Keratinocyte (primary cell): ENCODE results near the gene KCNQ2. TPM values are rescaled to one million over a fixed set of nuclear protein-coding genes. Genes with fewer than 3 reads are reported as not detected.

Experiments used
- DNase-seq: peaks from one replicate; pipeline ENCODE4 v3.0.0-alpha.2; 2011; ENCODE audit warnings: low read depth, missing footprints, low spot score
- FAIRE-seq: peaks from 2 replicates; lab custom pipeline; 2011; peaks lifted over from hg19 to GRCh38; lab: Jason Lieb, UNC
- H2AFZ ChIP-seq: 2 replicates; pipeline ENCODE4 v1.6.0; 2012; ENCODE audit warnings: low read length, control low read depth, inconsistent platforms; ENCODE audit not compliant: control insufficient read depth
- H3K27ac ChIP-seq: 2 replicates; pipeline ENCODE4 v1.5.1; 2011; ENCODE audit warnings: low read length; ENCODE audit not compliant: control insufficient read depth, insufficient read depth
- H3K27me3 ChIP-seq: 3 replicates; pipeline ENCODE4 v1.6.0; 2011; ENCODE audit warnings: low read length; ENCODE audit not compliant: control insufficient read depth, insufficient read depth; ENCODE audit errors: extremely low read depth
- H3K36me3 ChIP-seq, 2 experiments: 2 replicates in 1 of 2; 3 replicates in 1 of 2; pipeline ENCODE4 v1.5.1; 2011; ENCODE audit warnings: low read length in 2 of 2, mild to moderate bottlenecking in 1 of 2; ENCODE audit not compliant: control insufficient read depth in 2 of 2, insufficient read depth in 2 of 2; ENCODE audit errors: extremely low read depth in 1 of 2
- H3K4me1 ChIP-seq: 3 replicates; pipeline ENCODE4 v1.5.1; 2011; ENCODE audit warnings: low read length; ENCODE audit not compliant: control insufficient read depth, insufficient read depth; ENCODE audit errors: extremely low read depth
- H3K4me2 ChIP-seq: 3 replicates; pipeline ENCODE4 v1.6.0; 2011; ENCODE audit warnings: low read depth, low read length; ENCODE audit not compliant: control insufficient read depth, insufficient read depth; ENCODE audit errors: extremely low read depth
- H3K4me3 ChIP-seq, 3 experiments: fragments of 200-600 bp in 1 of 3; sonication (generic) in 1 of 3; 2 replicates in 2 of 3; 3 replicates in 1 of 3; pipeline ENCODE4 v1.5.1; 2011 to 2016; ENCODE audit warnings: low read length in 3 of 3, mild to moderate bottlenecking in 3 of 3, control low read depth in 2 of 3, inconsistent platforms in 1 of 3, low read depth in 1 of 3, mixed read lengths in 1 of 3, mixed run types in 1 of 3, moderate library complexity in 1 of 3; ENCODE audit not compliant: control insufficient read depth in 2 of 3, insufficient read depth in 2 of 3; ENCODE audit errors: extremely low read depth in 1 of 3
- H3K79me2 ChIP-seq: 2 replicates; pipeline ENCODE4 v1.6.0; 2012; ENCODE audit warnings: low read length; ENCODE audit not compliant: control insufficient read depth, insufficient read depth
- H3K9ac ChIP-seq: 3 replicates; pipeline ENCODE4 v1.6.0; 2011; ENCODE audit warnings: low read length; ENCODE audit not compliant: control insufficient read depth, insufficient read depth; ENCODE audit errors: extremely low read depth
- H3K9me1 ChIP-seq: 3 replicates; pipeline ENCODE4 v1.6.0; 2011; ENCODE audit warnings: low read length; ENCODE audit not compliant: control insufficient read depth, insufficient read depth; ENCODE audit errors: extremely low read depth
- H3K9me3 ChIP-seq: 2 replicates; pipeline ENCODE4 v1.5.1; 2012; ENCODE audit warnings: low read depth, low read length; ENCODE audit not compliant: control insufficient read depth
- H4K20me1 ChIP-seq: 3 replicates; pipeline ENCODE4 v1.6.0; 2011; ENCODE audit warnings: low read length; ENCODE audit not compliant: control insufficient read depth, insufficient read depth; ENCODE audit errors: extremely low read depth
- EZH2 ChIP-seq: IDR thresholded peaks from one replicate; pipeline ENCODE4 v1.6.1; 2012; ENCODE audit warnings: inconsistent platforms, mild to moderate bottlenecking, low read length, moderate library complexity
- dilution Hi-C: fragments of 300-500 bp; cut with MboI; formaldehyde crosslinking; loops from one replicate; pipeline ENCODE4 v1.7.0; 2020; ENCODE audit warnings: low sequenced_read_pairs; ENCODE audit not compliant: extremely low pct_ligation_motif_present
- polyA plus RNA-seq, 5 experiments: library from polyadenylated mRNA; depleted of rRNA in 3 of 5; stranded (reverse) in 3 of 5; stranded (forward) in 1 of 5; unstranded in 1 of 5; fragments of >200 nt; gene quantifications; 1 replicate in 1 of 5; 2 replicates in 3 of 5; 3 replicates in 1 of 5; pipeline versions ENCODE4 v1.2.1 to v1.2.3, GENCODE V29; 2011 to 2012; ENCODE audit warnings: missing spikeins in 2 of 5, low read depth in 1 of 5, low replicate concordance in 1 of 5
- TF ChIP-seq, protein P1 (sequence below), 3 experiments: IDR thresholded peaks in 1 of 3; conservative IDR thresholded peaks in 1 of 3; optimal IDR thresholded peaks in 1 of 3; 2 replicates in 2 of 3; 3 replicates in 1 of 3; pipeline versions ENCODE3 to v1.5.1; 2011; ENCODE audit warnings: low read length in 3 of 3, mild to moderate bottlenecking in 3 of 3, moderate library complexity in 2 of 3, control low read depth in 1 of 3, inconsistent platforms in 1 of 3; ENCODE audit not compliant: insufficient read depth in 2 of 3; ENCODE audit errors: extremely low read depth in 1 of 3

KCNQ2 gene
- polyA plus RNA-seq, 1 donor (not counting 4 experiments of a cell fraction or from before 2014, with no cell fraction given) = not detected

DNA sequence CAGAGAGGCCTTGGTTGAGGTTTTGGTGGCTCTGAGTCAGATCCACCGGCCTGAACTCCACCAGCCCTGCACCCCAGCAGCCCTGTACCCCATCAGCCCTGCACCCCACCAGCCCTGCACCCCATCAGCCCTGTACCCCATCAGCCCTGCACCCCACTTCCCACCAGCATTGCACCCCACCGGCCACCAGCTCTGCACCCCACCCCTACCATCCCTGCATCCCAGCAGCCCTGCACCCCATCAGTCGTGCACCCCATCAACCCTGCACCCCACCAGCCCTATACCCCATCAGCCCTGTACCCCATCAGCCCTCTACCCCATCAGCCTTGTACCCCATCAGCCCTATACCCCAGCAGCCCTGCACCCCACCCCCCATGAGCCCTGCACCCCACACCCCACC, 97.0 kb downstream of the KCNQ2 start:
- no peak for TF ChIP-seq EZH2
- TF ChIP-seq, protein P1, sequence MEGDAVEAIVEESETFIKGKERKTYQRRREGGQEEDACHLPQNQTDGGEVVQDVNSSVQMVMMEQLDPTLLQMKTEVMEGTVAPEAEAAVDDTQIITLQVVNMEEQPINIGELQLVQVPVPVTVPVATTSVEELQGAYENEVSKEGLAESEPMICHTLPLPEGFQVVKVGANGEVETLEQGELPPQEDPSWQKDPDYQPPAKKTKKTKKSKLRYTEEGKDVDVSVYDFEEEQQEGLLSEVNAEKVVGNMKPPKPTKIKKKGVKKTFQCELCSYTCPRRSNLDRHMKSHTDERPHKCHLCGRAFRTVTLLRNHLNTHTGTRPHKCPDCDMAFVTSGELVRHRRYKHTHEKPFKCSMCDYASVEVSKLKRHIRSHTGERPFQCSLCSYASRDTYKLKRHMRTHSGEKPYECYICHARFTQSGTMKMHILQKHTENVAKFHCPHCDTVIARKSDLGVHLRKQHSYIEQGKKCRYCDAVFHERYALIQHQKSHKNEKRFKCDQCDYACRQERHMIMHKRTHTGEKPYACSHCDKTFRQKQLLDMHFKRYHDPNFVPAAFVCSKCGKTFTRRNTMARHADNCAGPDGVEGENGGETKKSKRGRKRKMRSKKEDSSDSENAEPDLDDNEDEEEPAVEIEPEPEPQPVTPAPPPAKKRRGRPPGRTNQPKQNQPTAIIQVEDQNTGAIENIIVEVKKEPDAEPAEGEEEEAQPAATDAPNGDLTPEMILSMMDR (optimal IDR thresholded peaks at IDR 0.05 in 1 of 3, IDR thresholded peaks at IDR 0.05 in 1 of 3, conservative IDR thresholded peaks at IDR 0.05 in 1 of 3; ENCODE audit: extremely low read depth in 1 of 3, insufficient read depth in 2 of 3, low read length in 3 of 3) = no peak
- Histone ChIP-seq H3K9me1 (no peaks in the 10 kb centered on the region), H3K79me2 (no peaks in the 10 kb centered on the region), H3K9me3 (no peaks in the 10 kb centered on the region), H2AFZ (no peak overlapping the region), H4K20me1 (no peaks in the 10 kb centered on the region), H3K27ac (no peak overlapping the region), H3K27me3 (peaks cover 44% of the 10 kb centered on the region), H3K36me3 (no peaks in the 10 kb centered on the region), H3K4me1 (no peaks in the 10 kb centered on the region), H3K9ac (no peak overlapping the region), H3K4me3 (no peak overlapping the region), H3K4me2 (no peak overlapping the region)
- FAIRE-seq (no peak), DNase-seq (no peak)
- dilution Hi-C loops = no loop called here

DNA sequence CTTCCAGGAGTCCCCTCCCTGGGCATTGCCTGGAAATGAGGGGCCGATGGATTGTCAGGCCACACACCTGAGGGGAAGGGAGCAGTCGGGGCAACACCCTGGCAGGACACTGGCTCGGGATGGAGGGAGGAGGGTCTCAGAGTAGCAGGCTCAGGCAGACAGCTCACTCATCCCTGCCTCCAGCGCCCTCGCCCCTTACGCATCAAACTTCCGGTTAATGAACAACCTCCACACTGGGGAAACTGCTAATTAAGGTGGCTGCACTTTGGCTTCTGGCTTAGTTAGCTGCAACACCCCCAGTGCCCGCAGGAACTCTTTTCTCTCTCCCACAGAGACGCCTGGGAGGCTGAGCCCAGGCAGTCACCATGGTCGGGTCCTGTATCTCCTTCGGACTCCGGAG, 98.0 kb downstream of the KCNQ2 start:
- DNase-seq (no peak), FAIRE-seq (no peak)
- H4K20me1 ChIP-seq = no peaks in the 10 kb centered on the region
- H3K9ac ChIP-seq = no peak overlapping the region
- no peak overlapping the region for H3K4me2 ChIP-seq
- TF ChIP-seq, protein P1 (optimal IDR thresholded peaks at IDR 0.05 in 1 of 3, IDR thresholded peaks at IDR 0.05 in 1 of 3, conservative IDR thresholded peaks at IDR 0.05 in 1 of 3; ENCODE audit: extremely low read depth in 1 of 3, insufficient read depth in 2 of 3, low read length in 3 of 3) = no peak
- no peak for TF ChIP-seq EZH2
- H3K27ac ChIP-seq = no peak overlapping the region
- dilution Hi-C loops = no loop called here
- H3K79me2 ChIP-seq = no peaks in the 10 kb centered on the region
- H3K27me3 ChIP-seq = peaks cover 46% of the 10 kb centered on the region
- H3K4me3 ChIP-seq = no peak overlapping the region
- no peak overlapping the region for H2AFZ ChIP-seq
- no peaks in the 10 kb centered on the region for H3K9me3 ChIP-seq
- H3K36me3 ChIP-seq = no peaks in the 10 kb centered on the region
- no peaks in the 10 kb centered on the region for H3K9me1 ChIP-seq
- no peaks in the 10 kb centered on the region for H3K4me1 ChIP-seq
